Measurements from ENCODE around the gene RNLS. TPM values are rescaled to one million over a fixed set of nuclear protein-coding genes. Genes with fewer than 3 reads are reported as not detected.

The RNLS gene
- total and polyA plus RNA-seq, 2 of the 4 experiments (the other 2 are of a cell fraction) = 4.5 to 7.0 TPM

GRCh38 chr10:88288320-88289059 is 294.6 kb downstream of the RNLS start:
- CTCF ChIA-PET = no interaction called here
- Histone ChIP-seq H2AFZ (replicated peaks; ENCODE audit: low read length, poor library complexity) (no peak overlapping the region), H2BK15ac (ENCODE audit: low read depth, low read length) (no peak overlapping the region), H3K9me3 (ENCODE audit: control insufficient read depth, insufficient read depth, low read length) (no peaks in the 10 kb centered on the region), H3K4ac (ENCODE audit: low read depth, low read length) (no peak overlapping the region), H3K4me2 (ENCODE audit: low read depth, low read length) (no peak overlapping the region), H2AK5ac (ENCODE audit: low read depth, low read length) (no peak overlapping the region), H2AK9ac (replicated peaks; ENCODE audit: low read depth, low read length, poor library complexity) (no peak overlapping the region), H3K79me1 (ENCODE audit: low read depth in 1 of 2, low read length in 2 of 2) (no peaks in the 10 kb centered on the region), H3K4me3 (ENCODE audit: insufficient read depth, low read depth, low read length) (no peak overlapping the region), H4K8ac (ENCODE audit: low read depth in 2 of 2, low read length in 2 of 2) (no peak overlapping the region), H4K5ac (ENCODE audit: low read depth, low read length) (no peak overlapping the region), H3K36me3 (ENCODE audit: control insufficient read depth, insufficient read depth, low read length) (no peaks in the 10 kb centered on the region), H3K9ac (ENCODE audit: low read depth, low read length) (no peak overlapping the region), H2BK120ac (ENCODE audit: low read depth, low read length) (no peak overlapping the region), H2BK20ac (ENCODE audit: low read depth, low read length) (no peak overlapping the region), H3K27ac (ENCODE audit: insufficient read depth, low read length) (no peak overlapping the region), H3K18ac (ENCODE audit: low read depth, low read length) (no peak overlapping the region), H2BK5ac (ENCODE audit: low read depth, low read length, poor library complexity, severe bottlenecking) (no peak overlapping the region), H3K4me1 (ENCODE audit: control insufficient read depth, insufficient read depth, low read length) (peaks cover 5% of the 10 kb centered on the region), H4K20me1 (ENCODE audit: insufficient read depth, low read length) (no peaks in the 10 kb centered on the region), H3K23ac (ENCODE audit: low read depth, low read length) (0 out of 2 replicates have a peak overlapping the region, but pooled peaks have one; percentile 24), H4K91ac (ENCODE audit: insufficient read depth, low read depth, low read length) (no peak overlapping the region), H3K14ac (replicated peaks; ENCODE audit: low read depth, low read length) (no peak overlapping the region), H3K9me1 (ENCODE audit: insufficient read depth, low read length) (no peaks in the 10 kb centered on the region; the same call in 1 of the 2 replicates), H3K27me3 (ENCODE audit: control insufficient read depth, insufficient read depth, low read length) (no peaks in the 10 kb centered on the region), H3K56ac (ENCODE audit: extremely low read depth, insufficient read depth, low read length) (no peak overlapping the region)
- in situ Hi-C loops (cut with MboI; ENCODE audit: low sequenced_read_pairs) = no loop called here
- whole genome bisulfite sequencing, 2 experiments (ENCODE audit: extremely low coverage in 2 of 2, insufficient read length in 1 of 2) = no CpG with 5 or more reads among the region's 3 CpGs
- intact Hi-C loops (cut with micrococcal nuclease) = no loop called here
- ATAC-seq (ENCODE audit: low read depth) = no peak
- no peak for TF ChIP-seq RAD21 (IDR thresholded peaks at IDR 0.05; ENCODE audit: low read length)
- no peak for TF ChIP-seq POLR2A (IDR thresholded peaks at IDR 0.05; ENCODE audit: low read depth, low read length)
- DNase-seq = no peak
- no TSS peak for BruUV-seq (replicated peaks)
- dilution Hi-C loops (cut with HindIII; ENCODE audit: low sequenced_read_pairs, unreplicated experiment) = no loop called here
- POLR2A ChIA-PET (ENCODE audit: unreplicated experiment) = no interaction called here

All from IMR-90 (cell line).